ENCODE data around the gene SLC5A9. TPM values are rescaled to one million over a fixed set of nuclear protein-coding genes. Genes with fewer than 3 reads are reported as not detected.
"Not testable (repeated sequence)": the region's sequence is repeated elsewhere in the genome, so short reads cannot be mapped to it uniquely, and the experiment has no call there.

SLC5A9 gene
- total and polyA plus RNA-seq, 2 experiments from 2014 or later: 0.10 TPM

GRCh38 chr1:48292706-48293105 is 70.2 kb downstream of the SLC5A9 start:
- H3K4me3 ChIP-seq: no peak overlapping the region
- H3K27me3 Mint-ChIP-seq (ENCODE audit: insufficient read depth, low read depth, poor library complexity): peaks cover 2% of the 10 kb centered on the region
- H3K9me3 Mint-ChIP-seq: peaks cover 27% of the 10 kb centered on the region
- no peaks in the 10 kb centered on the region; the same call in 1 of the 2 replicates for H3K9me2 ChIP-seq (ENCODE audit: insufficient read depth)
- H2AFZ ChIP-seq: no peak overlapping the region
- H3K4me1 Mint-ChIP-seq: no peaks in the 10 kb centered on the region; the same call in 2 of the 3 replicates
- no peak overlapping the region for H3K27ac ChIP-seq (ENCODE audit: low read depth)
- H3F3A ChIP-seq (replicated peaks; ENCODE audit: low read depth): no peaks in the 10 kb centered on the region
- no peak overlapping the region for H3K4me3 Mint-ChIP-seq
- H3K27ac Mint-ChIP-seq: no peak overlapping the region
- no peaks in the 10 kb centered on the region for H3K27me3 ChIP-seq (ENCODE audit: insufficient read depth)
- no peaks in the 10 kb centered on the region for H4K20me1 ChIP-seq (replicated peaks; ENCODE audit: insufficient read depth)
- DNase-seq (ENCODE audit: low spot score) (no peak), ATAC-seq (no peak)
- no peak overlapping the region for H3K4me2 ChIP-seq
- H3K4me1 ChIP-seq (ENCODE audit: insufficient read depth): no peaks in the 10 kb centered on the region
- no peaks in the 10 kb centered on the region for H3K79me2 ChIP-seq (replicated peaks; ENCODE audit: insufficient read depth)
- H3K36me3 Mint-ChIP-seq (ENCODE audit: low read depth): peaks cover 9% of the 10 kb centered on the region; the same call in 2 of the 3 replicates
- TF ChIP-seq CTCF (conservative IDR thresholded peaks at IDR 0.05; ENCODE audit: low read depth in 2 of 2): no peak
- no peak for TF ChIP-seq ETS1 (IDR thresholded peaks at IDR 0.05)
- TF ChIP-seq REST (IDR thresholded peaks at IDR 0.05; ENCODE audit: unreplicated experiment): no peak
- no peaks in the 10 kb centered on the region for H3K36me3 ChIP-seq (ENCODE audit: insufficient read depth)

- not testable (repeated sequence) for H3K4me1 Mint-ChIP-seq; ATAC-seq; H3K36me3 ChIP-seq (ENCODE audit: insufficient read depth); H3K9me2 ChIP-seq (ENCODE audit: insufficient read depth); H2AFZ ChIP-seq; H4K20me1 ChIP-seq (replicated peaks; ENCODE audit: insufficient read depth); H3K27me3 ChIP-seq (ENCODE audit: insufficient read depth); DNase-seq (ENCODE audit: low spot score); H3K4me3 Mint-ChIP-seq; H3K79me2 ChIP-seq (replicated peaks; ENCODE audit: insufficient read depth); H3K27me3 Mint-ChIP-seq (ENCODE audit: insufficient read depth, low read depth, poor library complexity); H3K27ac ChIP-seq (ENCODE audit: low read depth); H3K36me3 Mint-ChIP-seq (ENCODE audit: low read depth); H3K27ac Mint-ChIP-seq; H3K4me2 ChIP-seq; H3F3A ChIP-seq (replicated peaks; ENCODE audit: low read depth); H3K4me3 ChIP-seq; H3K4me1 ChIP-seq (ENCODE audit: insufficient read depth)
- H3K9me3 Mint-ChIP-seq: peaks cover 14% of the 10 kb centered on the region
Observed at GRCh38 chr1:48294094-48294493, 71.6 kb downstream of the SLC5A9 start.

Measured in GM23338 (cell line).